Activated CD4-positive, CD25-positive, alpha-beta regulatory T cell treated with anti-CD3 and anti-CD28 coated beads, Interleukin-2, amount 50 U/mL, for 72 hours (primary cell): ENCODE data around the gene RPS6KL1.
A peak's percentile ranks its signal among the peaks of the same experiment; 100 is the strongest.

Experiments used
- DNase-seq: peaks from one replicate; pipeline ENCODE4 v3.0.0; 2021

The RPS6KL1 gene

GRCh38 chr14:74881431-74882102 is 41.5 kb downstream of the RPS6KL1 start, which contains the start of gene DLST:
Gene DLST, plus strand, starts transcription at chr14:74881916. Its CDS starts 38 bp downstream, at chr14:74881954.
- DNase-seq, result peak; percentile 94

GRCh38 chr14:74879427-74880182 is 43.5 kb downstream of the RPS6KL1 start:
- DNase-seq, result no peak

- DNase-seq, result no peak
Measured at GRCh38 chr14:74875941-74876913, 46.8 kb downstream of the RPS6KL1 start, which contains the start of gene PROX2. Gene PROX2, minus strand, starts transcription at chr14:74876145. Its CDS starts 12,311 bp downstream, at chr14:74863834.

- no peak for DNase-seq
Measured at GRCh38 chr14:74875204-74875603, 47.9 kb downstream of the RPS6KL1 start.

GRCh38 chr14:74871819-74872218 is 51.2 kb downstream of the RPS6KL1 start:
- no peak for DNase-seq

- DNase-seq, result no peak
Measured at GRCh38 chr14:74868739-74869138, 54.3 kb downstream of the RPS6KL1 start.

GRCh38 chr14:74867673-74868072 is 55.4 kb downstream of the RPS6KL1 start:
- DNase-seq, result no peak

GRCh38 chr14:74866708-74867389 is 56.2 kb downstream of the RPS6KL1 start:
- no peak for DNase-seq

GRCh38 chr14:74865156-74865555 is 57.9 kb downstream of the RPS6KL1 start:
- no peak for DNase-seq

- no peak for DNase-seq
Measured at GRCh38 chr14:74864198-74864597, 58.9 kb downstream of the RPS6KL1 start.

GRCh38 chr14:74863274-74863673 is 59.8 kb downstream of the RPS6KL1 start:
- DNase-seq, result no peak

- no peak for DNase-seq
Measured at GRCh38 chr14:74861734-74862090, 61.3 kb downstream of the RPS6KL1 start.

GRCh38 chr14:74860899-74861733 is 61.9 kb downstream of the RPS6KL1 start:
- peak; percentile 93 for DNase-seq

GRCh38 chr14:74859757-74860552 is 63.1 kb downstream of the RPS6KL1 start:
- DNase-seq, result no peak

GRCh38 chr14:74858022-74858421 is 65.0 kb downstream of the RPS6KL1 start:
- no peak for DNase-seq

GRCh38 chr14:74856366-74856765 is 66.7 kb downstream of the RPS6KL1 start:
- DNase-seq, result no peak

GRCh38 chr14:74855945-74856344 is 67.1 kb downstream of the RPS6KL1 start:
- no peak for DNase-seq

- DNase-seq, result no peak
Measured at GRCh38 chr14:74855021-74855420, 68.0 kb downstream of the RPS6KL1 start.
